C4-2B (cell line): Measurements from ENCODE around the gene UMPS.

Source experiments
- CTCF ChIP-seq: fragments of 450-650 bp; conservative IDR thresholded peaks from 2 replicates; pipeline ENCODE4 v1.5.1; 2017; ENCODE audit warnings: mild to moderate bottlenecking
- ZFX ChIP-seq: fragments of 450-650 bp; IDR thresholded peaks from 2 replicates; pipeline ENCODE4 v1.6.1; 2017

- no peak for TF ChIP-seq CTCF
- TF ChIP-seq ZFX: no peak
Measured at GRCh38 chr3:124747111-124747981, 17.1 kb downstream of the UMPS start.
